A673 (cell line): Measurements from ENCODE around the gene CTIF.

Experiments used
- EZH2 ChIP-seq: fragments of 200-600 bp; sonication (generic); IDR thresholded peaks from 2 replicates; pipeline ENCODE4 v1.6.1; 2017; ENCODE audit warnings: borderline replicate concordance, low read depth, mild to moderate bottlenecking, mixed read lengths, antibody characterized with exemption, low read length; ENCODE audit not compliant: poor library complexity, severe bottlenecking
- TF ChIP-seq, protein P1 (sequence below): fragments of 300-800, 200-600 bp; sonication (generic); conservative IDR thresholded peaks from 2 replicates; pipeline ENCODE4 v1.5.1; 2017; ENCODE audit warnings: low read depth, mild to moderate bottlenecking, antibody characterized with exemption, low read length, moderate library complexity, mixed read lengths

DNA sequence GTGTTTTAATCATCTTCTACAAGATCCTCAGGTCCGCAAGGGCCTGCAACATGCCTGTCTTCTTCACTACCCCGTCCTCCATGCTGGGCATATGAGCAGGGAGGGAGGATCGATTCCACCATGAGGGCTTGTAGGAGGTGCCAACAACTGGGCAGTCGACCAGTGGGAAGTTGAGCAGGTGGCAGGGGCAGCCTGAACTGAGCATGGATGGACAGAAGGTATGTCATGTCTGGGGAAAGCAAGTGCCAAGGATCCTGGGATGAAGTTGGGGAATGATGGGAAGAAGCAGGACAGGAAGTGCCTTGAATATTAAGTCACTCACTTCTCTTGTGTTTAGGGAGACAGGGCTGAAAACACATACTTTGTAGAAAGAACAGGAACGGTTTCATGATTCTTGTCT lies 44.7 kb downstream of the CTIF start:
- TF ChIP-seq, protein P1, sequence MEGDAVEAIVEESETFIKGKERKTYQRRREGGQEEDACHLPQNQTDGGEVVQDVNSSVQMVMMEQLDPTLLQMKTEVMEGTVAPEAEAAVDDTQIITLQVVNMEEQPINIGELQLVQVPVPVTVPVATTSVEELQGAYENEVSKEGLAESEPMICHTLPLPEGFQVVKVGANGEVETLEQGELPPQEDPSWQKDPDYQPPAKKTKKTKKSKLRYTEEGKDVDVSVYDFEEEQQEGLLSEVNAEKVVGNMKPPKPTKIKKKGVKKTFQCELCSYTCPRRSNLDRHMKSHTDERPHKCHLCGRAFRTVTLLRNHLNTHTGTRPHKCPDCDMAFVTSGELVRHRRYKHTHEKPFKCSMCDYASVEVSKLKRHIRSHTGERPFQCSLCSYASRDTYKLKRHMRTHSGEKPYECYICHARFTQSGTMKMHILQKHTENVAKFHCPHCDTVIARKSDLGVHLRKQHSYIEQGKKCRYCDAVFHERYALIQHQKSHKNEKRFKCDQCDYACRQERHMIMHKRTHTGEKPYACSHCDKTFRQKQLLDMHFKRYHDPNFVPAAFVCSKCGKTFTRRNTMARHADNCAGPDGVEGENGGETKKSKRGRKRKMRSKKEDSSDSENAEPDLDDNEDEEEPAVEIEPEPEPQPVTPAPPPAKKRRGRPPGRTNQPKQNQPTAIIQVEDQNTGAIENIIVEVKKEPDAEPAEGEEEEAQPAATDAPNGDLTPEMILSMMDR, result no peak
- no peak for TF ChIP-seq EZH2
